Osteocyte (in vitro differentiated cells): ENCODE data around the gene PHACTR1. TPM values are rescaled to one million over a fixed set of nuclear protein-coding genes. Genes with fewer than 3 reads are reported as not detected.

ENCODE experiments used
- DNase-seq: peaks from one replicate; pipeline ENCODE4 v3.0.0; 2021; ENCODE audit warnings: mixed read lengths; ENCODE audit not compliant: unreplicated experiment; ENCODE audit errors: extremely low spot score
- H3K27ac Mint-ChIP-seq: one replicate; pipeline ENCODE4 v1.8.0; 2021; ENCODE audit warnings: mild to moderate bottlenecking, mixed read lengths; ENCODE audit not compliant: unreplicated experiment
- H3K27me3 Mint-ChIP-seq: one replicate; pipeline ENCODE4 v1.8.0; 2021; ENCODE audit warnings: mixed read lengths; ENCODE audit not compliant: unreplicated experiment
- H3K36me3 Mint-ChIP-seq: one replicate; pipeline ENCODE4 v1.8.0; 2021; ENCODE audit warnings: mixed read lengths; ENCODE audit not compliant: unreplicated experiment
- H3K4me1 Mint-ChIP-seq: one replicate; pipeline ENCODE4 v1.8.0; 2021; ENCODE audit warnings: mixed read lengths; ENCODE audit not compliant: unreplicated experiment
- H3K4me3 Mint-ChIP-seq: one replicate; pipeline ENCODE4 v1.8.0; 2021; ENCODE audit warnings: mild to moderate bottlenecking, moderate library complexity, mixed read lengths; ENCODE audit not compliant: unreplicated experiment
- H3K9me3 Mint-ChIP-seq: one replicate; pipeline ENCODE4 v1.8.0; 2021; ENCODE audit warnings: mixed read lengths; ENCODE audit not compliant: unreplicated experiment
- CTCF ChIP-seq: fragments of 200-600 bp; sonication (generic); IDR thresholded peaks from 2 replicates; pipeline ENCODE4 v1.5.0; 2021; ENCODE audit warnings: antibody characterized with exemption, mild to moderate bottlenecking, moderate library complexity
- total RNA-seq: library from RNA; stranded (reverse); gene quantifications from 2 replicates; pipeline ENCODE4 v1.2.1, GENCODE V29; 2021

PHACTR1 gene
- total RNA-seq, 1 donor from 2014 or later, result 1.0 TPM

GRCh38 chr6:13113376-13113775, 396.8 kb downstream of the PHACTR1 start:
- DNase-seq, result no peak
- Mint-ChIP-seq H3K4me1 (no peaks in the 10 kb centered on the region), H3K36me3 (no peaks in the 10 kb centered on the region), H3K27ac (no peak overlapping the region), H3K4me3 (no peak overlapping the region), H3K9me3 (peaks cover 18% of the 10 kb centered on the region), H3K27me3 (peaks cover 15% of the 10 kb centered on the region)
- TF ChIP-seq CTCF, result no peak

GRCh38 chr6:13113981-13114593, 397.5 kb downstream of the PHACTR1 start:
- Mint-ChIP-seq H3K9me3 (peaks cover 18% of the 10 kb centered on the region), H3K36me3 (no peaks in the 10 kb centered on the region), H3K4me3 (no peak overlapping the region), H3K27ac (no peak overlapping the region), H3K27me3 (peaks cover 12% of the 10 kb centered on the region), H3K4me1 (no peaks in the 10 kb centered on the region)
- DNase-seq, result no peak
- TF ChIP-seq CTCF, result no peak

- TF ChIP-seq CTCF, result no peak
- H3K36me3 Mint-ChIP-seq, result no peaks in the 10 kb centered on the region
- H3K4me1 Mint-ChIP-seq, result no peaks in the 10 kb centered on the region
- peaks cover 11% of the 10 kb centered on the region for H3K27me3 Mint-ChIP-seq
- no peak overlapping the region for H3K27ac Mint-ChIP-seq
- H3K4me3 Mint-ChIP-seq, result no peak overlapping the region
- no peak for DNase-seq
- peaks cover 4% of the 10 kb centered on the region for H3K9me3 Mint-ChIP-seq
Observed at GRCh38 chr6:13116155-13116554, 399.6 kb downstream of the PHACTR1 start.

GRCh38 chr6:13117570-13117969, 401.0 kb downstream of the PHACTR1 start:
- Mint-ChIP-seq H3K36me3 (no peaks in the 10 kb centered on the region), H3K4me1 (no peaks in the 10 kb centered on the region), H3K27ac (no peak overlapping the region), H3K9me3 (no peaks in the 10 kb centered on the region), H3K4me3 (no peak overlapping the region), H3K27me3 (peaks cover 12% of the 10 kb centered on the region)
- no peak for DNase-seq
- TF ChIP-seq CTCF, result no peak

- no peaks in the 10 kb centered on the region for H3K36me3 Mint-ChIP-seq
- no peak for TF ChIP-seq CTCF
- peaks cover 7% of the 10 kb centered on the region for H3K27me3 Mint-ChIP-seq
- H3K4me3 Mint-ChIP-seq, result no peak overlapping the region
- no peak for DNase-seq
- no peaks in the 10 kb centered on the region for H3K4me1 Mint-ChIP-seq
- no peak overlapping the region for H3K27ac Mint-ChIP-seq
- H3K9me3 Mint-ChIP-seq, result no peaks in the 10 kb centered on the region
Observed at GRCh38 chr6:13119549-13119948, 403.0 kb downstream of the PHACTR1 start.
